GM21367 (cell line): ENCODE results near the gene B4GALNT3.
"Not testable (repeated sequence)": the region's sequence is repeated elsewhere in the genome, so short reads cannot be mapped to it uniquely, and the experiment has no call there.

Experiments used
- ATAC-seq: cut with Tn5 transposase; IDR thresholded peaks from one replicate; pipeline ENCODE4 v1.9.1; 2021; ENCODE audit not compliant: unreplicated experiment

Gene B4GALNT3

GRCh38 chr12:459430-460258, at the start of gene B4GALNT3:
Gene B4GALNT3, plus strand, starts transcription at chr12:459939. Its CDS starts 438 bp downstream, at chr12:460377.
- ATAC-seq = no peak

- no peak for ATAC-seq
These were observed 44.9 kb upstream of the B4GALNT3 start for GRCh38 chr12:414859-415258.

GRCh38 chr12:418432-418831, 41.3 kb upstream of the B4GALNT3 start:
- no peak for ATAC-seq

- ATAC-seq = no peak
These were observed 37.2 kb upstream of the B4GALNT3 start for GRCh38 chr12:422526-422925.

GRCh38 chr12:435737-436136, 24.0 kb upstream of the B4GALNT3 start:
- not testable (repeated sequence) for ATAC-seq

GRCh38 chr12:442235-442884, 17.4 kb upstream of the B4GALNT3 start:
- ATAC-seq = no peak

GRCh38 chr12:447141-447540, 12.6 kb upstream of the B4GALNT3 start:
- no peak for ATAC-seq

GRCh38 chr12:449203-449602, 10.5 kb upstream of the B4GALNT3 start:
- no peak for ATAC-seq

- no peak for ATAC-seq
These were observed 9.3 kb upstream of the B4GALNT3 start for GRCh38 chr12:450438-450837.

- ATAC-seq = no peak
These were observed 7.0 kb upstream of the B4GALNT3 start for GRCh38 chr12:452667-453210.

- no peak for ATAC-seq
These were observed 4.9 kb upstream of the B4GALNT3 start for GRCh38 chr12:454833-455232.

- no peak for ATAC-seq
These were observed 3.9 kb upstream of the B4GALNT3 start for GRCh38 chr12:455821-456220.

- no peak for ATAC-seq
These were observed 2.1 kb upstream of the B4GALNT3 start for GRCh38 chr12:457676-458075.

- no peak for ATAC-seq
These were observed 699 bp upstream of the B4GALNT3 start for GRCh38 chr12:459050-459429.

- ATAC-seq = no peak
These were observed 807 bp downstream of the B4GALNT3 start for GRCh38 chr12:460261-461230.

- ATAC-seq = no peak
These were observed 1.7 kb downstream of the B4GALNT3 start for GRCh38 chr12:461425-461824.

GRCh38 chr12:462936-463705, 3.4 kb downstream of the B4GALNT3 start:
- no peak for ATAC-seq

GRCh38 chr12:464484-465267, 4.9 kb downstream of the B4GALNT3 start:
- ATAC-seq = no peak

GRCh38 chr12:466039-466438, 6.3 kb downstream of the B4GALNT3 start:
- no peak for ATAC-seq
